Skeletal muscle cell (primary cell): Measurements from ENCODE around the gene ANKUB1.

Experiments used
- DNase-seq: peaks from one replicate; pipeline ENCODE4 v3.0.0-alpha.2; 2010; ENCODE audit warnings: low read depth
- H3K4me3 ChIP-seq: 2 replicates; pipeline ENCODE4 v1.5.1; 2011; ENCODE audit warnings: low read depth, mild to moderate bottlenecking, control low read depth, low read length, moderate library complexity

ANKUB1 gene

GRCh38 chr3:149717391-149718056 is 74.8 kb downstream of the ANKUB1 start:
- DNase-seq = peak; percentile 43
- no peak overlapping the region for H3K4me3 ChIP-seq

- H3K4me3 ChIP-seq = no peak overlapping the region
- DNase-seq = no peak
These were observed 75.4 kb downstream of the ANKUB1 start for GRCh38 chr3:149716984-149717383.

GRCh38 chr3:149715247-149715646 is 77.1 kb downstream of the ANKUB1 start:
- no peak overlapping the region for H3K4me3 ChIP-seq
- no peak for DNase-seq

GRCh38 chr3:149713730-149714654 is 78.4 kb downstream of the ANKUB1 start:
- H3K4me3 ChIP-seq = no peak overlapping the region
- DNase-seq = no peak
